K562 (cell line): ENCODE data around the gene DYRK1A. TPM values are rescaled to one million over a fixed set of nuclear protein-coding genes. Genes with fewer than 3 reads are reported as not detected.
A peak's percentile ranks its signal among the peaks of the same experiment; 100 is the strongest.

ENCODE experiments used
- ATF4 ChIP-seq: fragments of 450-650 bp; formaldehyde crosslinking; IDR thresholded peaks from 2 replicates; pipeline ENCODE4 v1.4.0; 2022; ENCODE audit warnings: mild to moderate bottlenecking, moderate library complexity
- FOXM1 ChIP-seq, 2 experiments: fragments of 450-650 bp in 1 of 2; sonication (generic) in 1 of 2; formaldehyde crosslinking in 1 of 2; IDR thresholded peaks; 2 replicates each; pipeline versions ENCODE4 v1.6.1 to v1.9.0; 2017 to 2022; ENCODE audit warnings: low read depth in 2 of 2, mild to moderate bottlenecking in 2 of 2, missing genetic modification reagents in 1 of 2, moderate library complexity in 1 of 2
- GTF3C2 ChIP-seq: IDR thresholded peaks from 3 replicates; pipeline ENCODE4 v1.6.1; 2011; ENCODE audit warnings: borderline replicate concordance, mild to moderate bottlenecking, moderate library complexity; ENCODE audit not compliant: insufficient read length; ENCODE audit errors: extremely low read depth
- KAT2B ChIP-seq: IDR thresholded peaks from one replicate; pipeline ENCODE4 v1.6.1; 2012; ENCODE audit warnings: low read depth, mild to moderate bottlenecking, control low read depth, inconsistent platforms, low read length, moderate library complexity
- MTF1 ChIP-seq: fragments of 250-450 bp; sonication (Bioruptor Pico); IDR thresholded peaks from 2 replicates; pipeline ENCODE4 v1.9.0; 2021; ENCODE audit warnings: moderate library complexity, mild to moderate bottlenecking, inconsistent platforms, borderline replicate concordance
- NCOA6 ChIP-seq: fragments of 450-650 bp; IDR thresholded peaks from 2 replicates; pipeline ENCODE4 v1.6.1; 2017; ENCODE audit warnings: mild to moderate bottlenecking
- PCBP1 ChIP-seq: fragments of 200-400 bp; formaldehyde crosslinking; IDR thresholded peaks from 2 replicates; pipeline ENCODE4 v1.6.1; 2018; ENCODE audit warnings: mild to moderate bottlenecking, low read depth, low read length; ENCODE audit not compliant: poor library complexity, severe bottlenecking
- PPARD ChIP-seq: fragments of 250-450 bp; sonication (Bioruptor Pico); IDR thresholded peaks from 2 replicates; pipeline ENCODE4 v1.8.0; 2022; ENCODE audit warnings: inconsistent platforms, mild to moderate bottlenecking, moderate library complexity
- SMAD2 ChIP-seq: fragments of 150-350 bp; IDR thresholded peaks from 2 replicates; pipeline ENCODE4 v1.6.1; 2014; ENCODE audit warnings: low read depth, mild to moderate bottlenecking, low read length
- TAL1 ChIP-seq: fragments of 450-650 bp; IDR thresholded peaks from 2 replicates; pipeline ENCODE4 v1.6.1; 2016; ENCODE audit warnings: mild to moderate bottlenecking
- TEAD2 ChIP-seq: fragments of 450-650 bp; IDR thresholded peaks from 2 replicates; pipeline ENCODE4 v1.6.1; 2016; ENCODE audit warnings: missing genetic modification characterization, control low read depth, missing compliant biosample characterization
- TFAM ChIP-seq: fragments of 250-450 bp; sonication (Bioruptor Pico); conservative IDR thresholded peaks from 2 replicates; pipeline ENCODE4 v1.5.0; 2021; ENCODE audit warnings: mild to moderate bottlenecking, moderate library complexity
- ZMIZ1 ChIP-seq, 2 experiments: fragments of 150-350 bp in 1 of 2; IDR thresholded peaks; 2 replicates each; pipeline ENCODE4 v1.6.1; 2012 to 2016; ENCODE audit warnings: low read depth in 2 of 2, low read length in 2 of 2, mild to moderate bottlenecking in 1 of 2, moderate library complexity in 1 of 2
- ZNF232 ChIP-seq: sonication (generic); formaldehyde crosslinking; IDR thresholded peaks from 2 replicates; pipeline ENCODE4 v1.8.0; 2022; ENCODE audit warnings: mild to moderate bottlenecking, missing genetic modification reagents
- ZNF431 ChIP-seq: sonication (generic); formaldehyde crosslinking; IDR thresholded peaks from 2 replicates; pipeline ENCODE4 v1.8.0; 2022; ENCODE audit warnings: mild to moderate bottlenecking, missing genetic modification reagents
- ZNF707 ChIP-seq: fragments of 250-450 bp; sonication (Bioruptor Pico); conservative IDR thresholded peaks from 2 replicates; pipeline ENCODE4 v1.8.0; 2022; ENCODE audit warnings: inconsistent platforms, mild to moderate bottlenecking, moderate library complexity
- polyA plus RNA-seq, 8 experiments: library from polyadenylated mRNA; depleted of rRNA in 4 of 8; stranded (reverse) in 5 of 8; unstranded in 3 of 8; fragments of >200 nt; fragmentation: Nextera tagmentation in 2 of 8; fragmentation: Illumina TruSeq in 1 of 8; extraction: Ambion mirVana in 2 of 8; extraction: Trizol in 1 of 8; gene quantifications; 2 replicates each; pipeline versions ENCODE4 v1.2.1 to v1.2.3, GENCODE V29; 2011 to 2014; ENCODE audit warnings: inconsistent platforms in 1 of 8, missing spikeins in 1 of 8
- total RNA-seq, 7 experiments: library from RNA; depleted of rRNA in 6 of 7; stranded (reverse); fragments of >200 nt in 6 of 7; fragmentation: Illumina TruSeq in 2 of 7; extraction: Trizol in 2 of 7; gene quantifications; 2 replicates each; pipeline versions ENCODE4 v1.2.1 to v1.2.3, GENCODE V29; 2011 to 2021; ENCODE audit warnings: low replicate concordance in 1 of 7

Gene DYRK1A
- total and polyA plus RNA-seq, 9 of the 15 experiments (the other 6 are each of a cell fraction or from before 2014, with no cell fraction given), result 3.7 to 64.8 (median 42.3) TPM

GRCh38 chr21:37365517-37366481, 774 bp upstream of the DYRK1A start (continued):
- TF ChIP-seq GTF3C2, result no peak
- no peak for TF ChIP-seq TFAM (CRISPR knock-in tag)
- 0 out of 2 replicates have a peak, but pooled peaks have one; percentile 29 for TF ChIP-seq MTF1 (CRISPR knock-in tag)
- peak; percentile 87 for TF ChIP-seq PCBP1
- no peak for TF ChIP-seq NCOA6
- TF ChIP-seq ZNF232 (CRISPR knock-in tag), result no peak
- no peak for TF ChIP-seq TEAD2 (tag)
- no peak for TF ChIP-seq PPARD (CRISPR knock-in tag)
- no peak for TF ChIP-seq FOXM1 (IDR thresholded peaks at IDR 0.05; ENCODE audit: low read depth)
- TF ChIP-seq FOXM1 (CRISPR knock-in tag; IDR thresholded peaks at IDR 0.05; ENCODE audit: low read depth), result no peak
- TF ChIP-seq KAT2B, result no peak
- TF ChIP-seq TAL1, result no peak; the same call in 1 of the 2 replicates
- 0 out of 2 replicates have a peak, but pooled peaks have one; percentile 21 for TF ChIP-seq ZNF431
- 0 out of 4 replicates have a peak, but pooled peaks of 1 of the 2 experiments have one; percentile 10 for TF ChIP-seq ZMIZ1 (IDR thresholded peaks at IDR 0.05; ENCODE audit: low read depth in 2 of 2, low read length in 2 of 2)
- no peak for TF ChIP-seq SMAD2
- peak; percentile 65; the same call in 1 of the 2 replicates for TF ChIP-seq ATF4 (CRISPR knock-in tag)
- TF ChIP-seq ZNF707, result no peak
